AML-193 (cell line): Measurements from ENCODE around the gene ZNF3.
A peak's percentile ranks its signal among the peaks of the same experiment; 100 is the strongest.

Experiments
- DNase-seq, 2 experiments: peaks; one replicate each; lab custom pipeline; 2025; lab: John Stamatoyannopoulos, UW

Gene ZNF3

DNA sequence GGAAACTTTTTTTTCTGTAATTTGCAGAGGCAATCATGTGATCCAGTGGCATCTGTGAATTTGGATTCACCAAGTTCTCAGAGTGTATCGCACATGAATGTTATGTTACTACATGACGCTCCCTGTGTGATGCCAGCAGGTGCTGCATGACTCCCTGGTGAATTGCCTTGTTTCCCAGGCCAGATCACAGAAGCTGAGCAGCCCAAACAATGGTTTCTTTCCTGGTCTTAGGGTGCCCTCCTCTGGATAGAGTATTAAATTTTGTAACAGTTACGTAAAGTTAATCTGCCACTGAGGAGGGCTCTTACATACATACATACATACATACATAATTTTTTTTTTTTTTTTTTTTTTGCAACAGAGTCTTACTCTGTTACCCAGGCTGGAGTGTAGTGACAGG lies 28.3 kb downstream of the ZNF3 start:
- DNase-seq, result peak; percentile 72 to 78

DNA sequence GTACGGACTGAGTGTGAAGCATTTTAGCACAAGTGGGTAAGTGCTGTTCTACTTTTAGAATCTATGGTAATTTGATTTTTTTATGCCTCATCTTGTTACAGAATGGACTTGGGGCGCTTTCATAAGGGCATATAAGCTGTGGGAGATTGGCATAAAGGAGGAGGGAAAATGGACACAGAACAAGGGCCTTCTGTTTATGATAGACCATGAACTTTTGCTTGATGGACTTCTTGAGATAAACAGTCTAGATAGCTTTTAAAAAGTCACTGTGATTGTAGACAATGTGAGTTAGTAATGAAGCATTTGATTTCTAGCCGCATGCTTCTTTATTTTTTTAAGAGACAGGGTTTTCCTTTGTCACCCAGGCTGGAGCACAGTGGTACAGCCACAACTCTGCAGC lies 29.9 kb downstream of the ZNF3 start:
- DNase-seq, result no peak

DNA sequence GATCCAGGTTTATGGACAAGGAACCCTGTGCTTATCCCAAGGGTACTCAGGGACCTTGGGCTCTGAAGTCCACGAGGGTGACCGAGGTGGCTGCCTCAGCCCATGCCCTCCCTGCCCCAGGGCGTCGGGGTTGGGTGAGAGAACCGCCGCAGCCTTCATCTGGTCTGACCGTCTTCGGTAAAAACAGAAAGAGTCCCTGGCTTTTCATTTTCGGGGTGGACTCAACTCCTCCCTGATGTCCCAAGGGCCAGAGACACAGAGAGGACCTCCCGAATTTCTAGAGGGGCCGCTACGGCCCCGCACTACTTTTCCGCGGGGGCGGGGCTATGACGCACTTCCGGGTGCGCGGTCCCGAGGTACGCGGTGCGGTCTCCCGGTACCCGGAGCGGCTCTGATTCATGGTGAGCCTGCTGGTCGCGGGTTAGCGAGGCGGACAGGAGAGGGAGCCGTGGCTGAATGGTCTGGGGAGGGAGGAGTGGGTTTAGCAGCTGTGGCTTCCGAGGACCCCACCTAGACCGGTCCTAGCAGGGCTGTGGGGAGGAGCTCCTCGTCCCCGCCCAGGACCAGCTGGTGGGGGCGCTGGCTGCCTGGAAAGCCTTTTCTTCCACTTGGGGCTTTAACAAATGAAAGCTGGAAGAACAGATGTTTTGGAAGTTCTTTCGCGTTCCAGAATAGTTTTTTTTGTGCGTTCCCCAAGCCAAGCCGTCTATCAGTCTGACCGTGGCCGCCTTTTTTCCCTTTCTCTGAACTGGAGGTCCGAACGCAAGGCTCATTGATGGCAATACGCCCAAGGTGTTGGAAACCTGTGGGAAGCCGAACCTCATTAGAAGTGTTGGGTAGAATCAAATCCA lies 31.9 kb downstream of the ZNF3 start, which contains the start of gene ZSCAN21:
Gene ZSCAN21, plus strand, starts transcription at position 334 of the 851 bp plus-strand sequence. CDS start 7,233 bp downstream, outside the sequence.
- peak; percentile 33 to 54 for DNase-seq

DNA sequence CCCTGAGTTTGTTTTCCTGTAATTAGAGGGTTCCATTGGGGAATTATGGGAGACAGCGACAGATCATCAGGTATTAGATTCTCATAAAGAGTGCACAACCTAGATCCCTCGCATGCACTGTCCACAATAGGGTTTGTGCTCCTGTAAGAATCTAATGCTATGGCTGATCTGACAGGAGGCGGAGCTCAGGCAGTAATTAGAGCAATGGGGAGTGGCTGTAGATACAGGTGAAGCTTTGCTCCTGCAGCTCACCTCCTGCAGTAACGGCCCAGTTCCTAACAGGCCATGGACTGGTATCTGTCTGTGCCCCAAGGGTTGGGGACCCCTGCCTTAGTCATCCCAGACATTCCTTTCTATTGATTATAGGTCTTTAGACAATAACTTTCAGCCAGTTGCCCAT lies 32.8 kb downstream of the ZNF3 start:
- no peak for DNase-seq

DNA sequence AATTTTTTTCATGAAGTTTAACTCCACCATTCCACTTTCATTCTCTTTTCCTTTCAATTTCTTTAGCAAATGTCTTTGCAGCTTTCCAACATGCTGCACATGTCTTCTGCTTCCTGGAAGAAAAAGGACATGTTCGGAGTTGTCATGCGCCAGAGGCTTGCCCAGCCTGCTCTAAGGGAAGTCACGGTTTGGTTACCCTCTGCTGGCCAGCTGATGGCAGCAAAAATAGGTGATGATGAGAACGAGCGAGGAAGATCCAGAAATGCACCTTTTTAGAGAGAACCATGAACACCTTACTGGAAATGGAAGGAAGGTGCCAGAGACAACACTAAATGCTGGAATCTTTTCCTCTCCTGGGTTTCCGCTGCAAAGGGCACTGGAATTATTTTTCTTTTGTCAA lies 36.8 kb downstream of the ZNF3 start:
- DNase-seq, result peak; percentile 11 to 34

DNA sequence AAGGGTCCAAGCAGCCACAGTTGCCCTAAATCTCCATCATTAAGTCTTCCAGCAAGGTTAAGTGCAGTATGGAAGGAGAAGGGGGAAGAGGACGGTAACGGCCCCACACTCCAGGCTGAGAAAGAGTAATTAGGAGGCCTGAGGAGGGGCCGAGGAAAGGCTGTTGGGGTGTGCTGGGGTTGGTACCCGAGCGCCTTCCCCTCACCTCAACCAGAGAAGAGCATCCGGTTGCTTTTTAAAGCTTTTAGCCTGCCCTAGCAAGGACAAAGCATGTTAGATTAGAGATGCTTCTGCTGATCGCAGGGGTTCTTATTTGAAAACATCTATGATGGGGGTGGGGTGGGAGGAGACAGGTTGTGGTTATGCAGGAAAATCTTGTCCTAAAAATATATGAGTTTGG lies 40.9 kb downstream of the ZNF3 start:
- no peak for DNase-seq

DNA sequence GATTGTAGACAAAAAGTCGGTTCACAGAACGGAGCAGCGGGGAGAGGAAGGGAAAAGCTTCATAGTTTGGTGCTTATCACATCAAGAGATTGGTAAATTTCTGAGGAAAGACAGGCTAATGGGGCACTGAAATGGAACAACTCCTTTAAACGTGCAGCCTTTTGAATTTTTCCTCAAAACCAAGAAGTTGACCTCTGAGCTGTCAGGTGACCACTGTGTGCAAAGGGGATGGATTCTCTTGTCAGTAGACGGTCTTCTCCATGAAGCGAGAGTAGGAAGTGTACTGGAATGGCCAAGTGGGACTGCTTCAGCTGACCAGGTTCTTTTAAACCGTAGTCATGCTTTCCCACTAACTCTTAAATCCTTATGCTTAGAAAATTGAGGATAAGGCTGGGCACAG lies 43.2 kb downstream of the ZNF3 start:
- no peak for DNase-seq

DNA sequence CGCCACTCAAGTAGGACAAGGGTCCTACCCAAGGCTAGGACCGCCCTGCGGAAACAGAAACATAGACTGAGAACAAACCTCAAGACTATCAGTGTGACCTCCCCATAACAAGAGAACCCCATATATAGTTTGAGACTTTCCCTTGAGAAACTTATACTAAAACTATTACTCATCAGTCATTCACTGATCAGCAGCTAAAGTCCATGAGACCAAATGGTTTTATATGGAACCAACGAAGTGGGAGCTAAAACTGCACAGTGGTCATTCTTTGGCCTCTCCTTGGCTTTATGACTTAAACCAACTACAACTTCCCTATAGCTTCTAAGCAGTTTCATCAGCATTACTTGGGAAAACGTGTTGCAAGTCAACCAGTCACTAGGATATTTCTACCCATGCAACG lies 45.6 kb downstream of the ZNF3 start:
- no peak for DNase-seq

DNA sequence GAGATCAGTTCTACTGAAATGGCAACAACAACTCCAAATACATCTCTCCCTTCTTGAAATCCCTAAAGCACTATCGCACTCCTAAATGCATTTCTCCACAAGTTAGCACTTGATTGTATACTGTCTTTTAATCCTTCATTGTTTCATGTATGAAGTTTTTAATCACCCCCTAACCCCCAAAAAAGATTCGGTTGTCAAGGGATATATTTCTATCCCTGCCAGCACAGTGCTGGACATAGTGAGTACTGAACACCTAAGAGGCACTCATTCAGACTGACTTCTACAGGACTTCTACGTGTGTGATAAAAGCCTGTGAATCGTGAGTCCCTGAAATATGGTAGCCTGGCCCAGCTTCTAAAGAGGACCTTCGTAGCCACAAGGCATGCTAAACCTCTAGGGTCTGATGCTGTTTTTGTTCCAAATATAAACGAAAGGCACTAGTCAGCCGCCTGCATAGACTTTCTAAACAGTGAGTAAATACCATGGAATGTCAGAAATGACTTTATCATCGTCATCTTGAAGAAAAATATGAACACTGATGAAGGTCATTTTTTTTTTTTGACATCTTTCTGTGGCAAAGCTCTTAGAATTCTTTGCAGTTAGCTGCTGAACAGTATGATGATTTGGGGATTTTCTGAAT lies 46.5 kb downstream of the ZNF3 start:
- no peak for DNase-seq

DNA sequence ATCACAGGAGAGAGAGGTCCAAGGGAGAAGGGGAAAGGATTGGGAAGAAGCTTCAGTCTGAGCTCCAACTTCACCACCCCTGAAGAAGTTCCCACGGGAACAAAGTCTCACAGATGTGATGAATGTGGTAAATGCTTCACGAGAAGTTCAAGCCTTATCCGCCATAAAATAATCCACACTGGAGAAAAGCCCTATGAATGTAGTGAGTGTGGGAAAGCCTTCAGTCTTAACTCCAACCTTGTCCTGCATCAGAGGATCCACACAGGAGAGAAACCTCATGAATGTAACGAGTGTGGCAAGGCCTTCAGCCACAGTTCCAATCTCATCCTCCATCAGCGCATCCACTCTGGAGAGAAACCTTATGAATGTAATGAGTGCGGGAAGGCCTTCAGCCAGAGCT lies 48.0 kb downstream of the ZNF3 start:
- DNase-seq, result no peak

DNA sequence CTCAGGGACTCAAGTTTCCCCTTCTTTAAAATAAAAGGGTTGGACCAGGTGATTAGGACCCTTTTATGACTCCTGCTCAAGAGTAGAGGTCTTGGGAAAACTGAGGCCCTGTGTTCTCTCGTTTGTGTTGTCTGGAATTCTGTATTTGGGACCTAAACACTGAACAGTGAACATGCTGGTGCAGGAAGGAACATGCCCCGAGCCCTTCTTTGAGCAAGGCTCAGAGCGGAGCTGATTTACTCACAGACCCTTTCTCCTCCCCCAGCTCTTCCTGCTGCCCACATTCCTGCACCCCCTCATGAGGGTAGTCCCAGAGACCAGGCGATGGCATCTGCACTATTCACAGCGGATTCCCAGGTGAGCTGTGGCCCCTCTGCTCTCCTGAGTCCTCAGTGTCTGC lies 51.9 kb downstream of the ZNF3 start:
- no peak for DNase-seq

DNA sequence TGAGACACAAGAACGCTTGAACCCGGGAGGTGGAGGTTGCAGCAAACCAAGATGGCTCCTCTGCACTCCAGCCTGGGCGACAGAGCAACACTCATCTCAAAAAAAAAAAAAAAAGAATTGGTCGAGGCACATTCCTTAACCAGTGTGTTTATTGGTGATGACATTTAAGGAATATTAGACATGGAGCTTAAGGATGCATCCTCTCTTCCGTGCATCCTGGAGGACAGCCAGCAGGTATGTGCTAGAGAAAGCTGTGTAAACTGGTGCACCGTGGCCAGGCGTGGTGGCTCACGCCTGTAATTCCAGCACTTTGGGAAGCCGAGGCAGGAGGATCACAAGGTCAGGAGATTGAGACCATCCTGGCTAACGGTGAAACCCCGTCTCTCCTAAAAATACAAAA lies 54.3 kb downstream of the ZNF3 start:
- DNase-seq, result no peak

DNA sequence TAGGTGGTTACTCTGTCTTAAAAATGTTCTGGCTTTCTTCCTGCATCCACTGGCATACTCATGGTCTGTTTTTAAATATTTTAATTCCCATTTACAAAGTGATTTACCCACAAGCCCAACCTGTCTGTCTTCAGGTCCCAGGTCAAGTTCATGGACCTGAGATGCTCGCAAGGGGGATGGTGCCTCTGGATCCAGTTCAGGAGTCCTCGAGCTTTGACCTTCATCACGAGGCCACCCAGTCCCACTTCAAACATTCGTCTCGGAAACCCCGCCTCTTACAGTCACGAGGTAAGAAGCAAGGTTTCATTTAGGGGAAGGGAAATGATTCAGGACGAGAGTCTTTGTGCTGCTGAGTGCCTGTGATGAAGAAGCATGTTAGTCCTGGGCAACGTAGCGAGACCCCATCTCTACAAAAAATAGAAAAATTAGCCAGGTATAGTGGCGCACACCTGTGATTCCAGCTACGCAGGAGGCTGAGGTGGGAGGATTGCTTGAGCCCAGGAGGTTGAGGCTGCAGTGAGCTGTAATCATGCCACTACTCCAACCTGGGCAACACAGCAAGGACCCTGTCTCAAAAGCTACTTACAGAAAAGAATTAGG lies 57.4 kb downstream of the ZNF3 start:
- no peak for DNase-seq

DNA sequence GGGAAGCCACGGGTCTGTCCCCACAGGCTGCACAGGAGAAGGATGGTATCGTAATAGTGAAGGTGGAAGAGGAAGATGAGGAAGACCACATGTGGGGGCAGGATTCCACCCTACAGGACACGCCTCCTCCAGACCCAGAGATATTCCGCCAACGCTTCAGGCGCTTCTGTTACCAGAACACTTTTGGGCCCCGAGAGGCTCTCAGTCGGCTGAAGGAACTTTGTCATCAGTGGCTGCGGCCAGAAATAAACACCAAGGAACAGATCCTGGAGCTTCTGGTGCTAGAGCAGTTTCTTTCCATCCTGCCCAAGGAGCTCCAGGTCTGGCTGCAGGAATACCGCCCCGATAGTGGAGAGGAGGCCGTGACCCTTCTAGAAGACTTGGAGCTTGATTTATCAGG lies 58.0 kb downstream of the ZNF3 start:
- no peak for DNase-seq

DNA sequence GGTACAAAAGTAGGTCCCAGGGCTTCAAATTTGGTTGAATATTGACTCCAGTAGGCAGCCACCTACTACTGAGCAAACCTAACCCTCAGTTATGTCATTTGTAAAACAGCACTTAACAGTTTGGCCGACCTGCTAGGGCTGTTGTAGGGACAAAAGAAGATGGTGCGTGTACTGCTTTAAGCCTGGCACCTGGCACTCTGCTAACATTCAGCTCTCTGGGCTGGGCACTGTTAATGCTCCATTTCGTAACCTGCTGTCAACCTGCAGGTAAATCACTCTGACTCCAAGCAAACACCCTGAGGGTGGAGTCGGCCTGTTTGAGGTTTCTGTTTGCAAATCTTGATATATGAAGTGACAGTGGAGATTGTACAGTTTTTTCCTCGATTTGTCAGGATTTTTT lies 58.9 kb downstream of the ZNF3 start:
- no peak for DNase-seq

DNA sequence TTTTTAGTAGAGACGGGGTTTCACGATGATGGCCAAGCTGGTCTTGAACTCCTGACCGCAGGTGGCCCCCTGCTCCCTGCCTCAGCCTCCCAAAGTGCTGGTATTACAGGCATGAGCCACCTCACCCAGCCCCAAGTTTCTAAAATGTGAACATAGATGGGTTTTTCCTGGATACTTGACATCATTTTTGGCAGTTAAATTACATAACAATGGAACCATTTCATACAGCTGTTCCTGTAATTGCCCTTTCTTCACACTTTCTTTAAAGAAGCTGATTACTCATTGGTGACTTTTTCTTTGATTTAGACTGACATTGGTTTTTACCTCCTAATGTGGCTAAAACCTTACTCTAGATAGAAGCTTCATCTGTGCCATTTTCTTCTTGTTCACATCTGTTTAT lies 60.2 kb downstream of the ZNF3 start:
- peak; percentile 64 to 75 for DNase-seq
